GM23338 (cell line): ENCODE data around the gene SUCLG2. TPM values are rescaled to one million over a fixed set of nuclear protein-coding genes. Genes with fewer than 3 reads are reported as not detected.

ENCODE experiments used
- ATAC-seq: fragments of 200-7000 bp; cut with Tn5 transposase; 3 replicates; pipeline ENCODE4 v1.9.1; 2020
- DNase-seq: peaks from one replicate; pipeline ENCODE4 v3.0.0-alpha.2; 2015; ENCODE audit warnings: low spot score
- H2AFZ ChIP-seq: fragments of 200-600 bp; sonication (generic); 2 replicates; pipeline ENCODE4 v1.8.0; 2016; ENCODE audit warnings: antibody characterized with exemption, mild to moderate bottlenecking, moderate library complexity
- H3F3A ChIP-seq: fragments of 200-600 bp; sonication (generic); replicated peaks from 2 replicates; pipeline ENCODE4 v1.8.0; 2017; ENCODE audit warnings: antibody characterized with exemption, mixed run types, low read depth
- H3K27ac ChIP-seq: fragments of 200-600 bp; sonication (generic); 2 replicates; pipeline ENCODE4 v1.6.1; 2016; ENCODE audit warnings: low read depth
- H3K27me3 ChIP-seq: fragments of 200-600 bp; sonication (generic); 2 replicates; pipeline ENCODE4 v1.8.0; 2016; ENCODE audit warnings: mild to moderate bottlenecking, mixed run types, moderate library complexity; ENCODE audit not compliant: insufficient read depth
- H3K36me3 ChIP-seq: fragments of 200-600 bp; sonication (generic); 2 replicates; pipeline ENCODE4 v1.8.0; 2016; ENCODE audit warnings: mild to moderate bottlenecking; ENCODE audit not compliant: insufficient read depth
- H3K4me1 ChIP-seq: fragments of 200-600 bp; sonication (generic); 2 replicates; pipeline ENCODE4 v1.8.0; 2016; ENCODE audit warnings: mild to moderate bottlenecking, moderate library complexity; ENCODE audit not compliant: insufficient read depth
- H3K4me2 ChIP-seq: fragments of 200-600 bp; sonication (generic); 2 replicates; pipeline ENCODE4 v1.7.1; 2017; ENCODE audit warnings: mixed run types
- H3K4me3 ChIP-seq: fragments of 200-600 bp; sonication (generic); 2 replicates; pipeline ENCODE4 v1.6.1; 2016; ENCODE audit warnings: mixed run types
- H3K79me2 ChIP-seq: fragments of 200-600 bp; sonication (generic); replicated peaks from 2 replicates; pipeline ENCODE4 v1.8.0; 2017; ENCODE audit warnings: mild to moderate bottlenecking; ENCODE audit not compliant: insufficient read depth
- H3K9me2 ChIP-seq: fragments of 200-600 bp; sonication (generic); 2 replicates; pipeline ENCODE4 v1.8.0; 2017; ENCODE audit not compliant: insufficient read depth
- H4K20me1 ChIP-seq: fragments of 200-600 bp; sonication (generic); replicated peaks from 2 replicates; pipeline ENCODE4 v1.8.0; 2017; ENCODE audit warnings: mild to moderate bottlenecking; ENCODE audit not compliant: insufficient read depth
- H3K27ac Mint-ChIP-seq: 2 replicates; pipeline ENCODE4 v1.8.0; 2020; ENCODE audit warnings: inconsistent platforms, mild to moderate bottlenecking, moderate library complexity, mixed read lengths
- H3K27me3 Mint-ChIP-seq: 3 replicates; pipeline ENCODE4 v1.8.0; 2022; ENCODE audit warnings: low read depth, mild to moderate bottlenecking, moderate library complexity, mixed read lengths, inconsistent platforms; ENCODE audit not compliant: insufficient read depth, poor library complexity
- H3K36me3 Mint-ChIP-seq: 3 replicates; pipeline ENCODE4 v1.8.0; 2021; ENCODE audit warnings: low read depth, mild to moderate bottlenecking, inconsistent platforms, moderate library complexity, mixed read lengths
- H3K4me1 Mint-ChIP-seq: 3 replicates; pipeline ENCODE4 v1.8.0; 2020; ENCODE audit warnings: mild to moderate bottlenecking, inconsistent platforms, mixed read lengths
- H3K4me3 Mint-ChIP-seq: 3 replicates; pipeline ENCODE4 v1.8.0; 2021; ENCODE audit warnings: moderate library complexity, mild to moderate bottlenecking, inconsistent platforms, mixed read lengths
- H3K9me3 Mint-ChIP-seq: 3 replicates; pipeline ENCODE4 v1.8.0; 2020; ENCODE audit warnings: moderate library complexity, mild to moderate bottlenecking, inconsistent platforms, mixed read lengths
- CTCF ChIP-seq, 2 experiments: fragments of 200-600 bp in 1 of 2; sonication (generic) in 1 of 2; conservative IDR thresholded peaks; 2 replicates each; pipeline versions ENCODE4 v1.5.1 to v1.6.1; 2016 to 2017; ENCODE audit warnings: antibody characterized with exemption in 2 of 2, low read depth in 2 of 2, mild to moderate bottlenecking in 2 of 2, moderate library complexity in 1 of 2
- EZH2phosphoT487 ChIP-seq: fragments of 200-600 bp; sonication (generic); IDR thresholded peaks from one replicate; pipeline ENCODE4 v1.8.1; 2018; ENCODE audit warnings: antibody characterized with exemption; ENCODE audit not compliant: unreplicated experiment
- POLR2AphosphoS5 ChIP-seq: IDR thresholded peaks from 2 replicates; pipeline ENCODE4 v1.6.1; 2016; ENCODE audit warnings: antibody characterized with exemption, low read depth
- STAT1 ChIP-seq: IDR thresholded peaks from one replicate; pipeline ENCODE4 v1.6.1; 2016; ENCODE audit warnings: antibody characterized with exemption; ENCODE audit not compliant: unreplicated experiment
- ZNF331 ChIP-seq: fragments of 250-450 bp; sonication (Bioruptor Pico); IDR thresholded peaks from 2 replicates; pipeline ENCODE4 v1.5.0; 2020; ENCODE audit warnings: low read depth, mild to moderate bottlenecking, moderate library complexity
- ZNF462 ChIP-seq: fragments of 250-450 bp; sonication (Bioruptor Pico); IDR thresholded peaks from 2 replicates; pipeline ENCODE4 v1.5.0; 2020; ENCODE audit warnings: mild to moderate bottlenecking, moderate library complexity
- polyA plus RNA-seq: library from polyadenylated mRNA; unstranded; fragments of >200 nt; fragmentation: Nextera tagmentation; extraction: Ambion mirVana; gene quantifications from 2 replicates; pipeline ENCODE4 v1.2.1, GENCODE V29; 2016
- total RNA-seq: library from RNA; depleted of rRNA; stranded (reverse); fragments of >200 nt; shearing (Covaris generic); gene quantifications from 2 replicates; pipeline ENCODE4 v1.2.3, GENCODE V29; 2014
- TF ChIP-seq, protein P1 (sequence below): IDR thresholded peaks from one replicate; pipeline ENCODE4 v1.6.1; 2018; ENCODE audit warnings: antibody characterized with exemption; ENCODE audit not compliant: unreplicated experiment

The SUCLG2 gene
- total and polyA plus RNA-seq, 2 experiments from 2014 or later = 29.3 to 39.0 TPM

- H3K27ac Mint-ChIP-seq = no peak overlapping the region
- TF ChIP-seq STAT1 (no peak), CTCF (conservative IDR thresholded peaks at IDR 0.05; ENCODE audit: low read depth in 2 of 2) (no peak), EZH2phosphoT487 (no peak)
- TF ChIP-seq, protein P1, sequence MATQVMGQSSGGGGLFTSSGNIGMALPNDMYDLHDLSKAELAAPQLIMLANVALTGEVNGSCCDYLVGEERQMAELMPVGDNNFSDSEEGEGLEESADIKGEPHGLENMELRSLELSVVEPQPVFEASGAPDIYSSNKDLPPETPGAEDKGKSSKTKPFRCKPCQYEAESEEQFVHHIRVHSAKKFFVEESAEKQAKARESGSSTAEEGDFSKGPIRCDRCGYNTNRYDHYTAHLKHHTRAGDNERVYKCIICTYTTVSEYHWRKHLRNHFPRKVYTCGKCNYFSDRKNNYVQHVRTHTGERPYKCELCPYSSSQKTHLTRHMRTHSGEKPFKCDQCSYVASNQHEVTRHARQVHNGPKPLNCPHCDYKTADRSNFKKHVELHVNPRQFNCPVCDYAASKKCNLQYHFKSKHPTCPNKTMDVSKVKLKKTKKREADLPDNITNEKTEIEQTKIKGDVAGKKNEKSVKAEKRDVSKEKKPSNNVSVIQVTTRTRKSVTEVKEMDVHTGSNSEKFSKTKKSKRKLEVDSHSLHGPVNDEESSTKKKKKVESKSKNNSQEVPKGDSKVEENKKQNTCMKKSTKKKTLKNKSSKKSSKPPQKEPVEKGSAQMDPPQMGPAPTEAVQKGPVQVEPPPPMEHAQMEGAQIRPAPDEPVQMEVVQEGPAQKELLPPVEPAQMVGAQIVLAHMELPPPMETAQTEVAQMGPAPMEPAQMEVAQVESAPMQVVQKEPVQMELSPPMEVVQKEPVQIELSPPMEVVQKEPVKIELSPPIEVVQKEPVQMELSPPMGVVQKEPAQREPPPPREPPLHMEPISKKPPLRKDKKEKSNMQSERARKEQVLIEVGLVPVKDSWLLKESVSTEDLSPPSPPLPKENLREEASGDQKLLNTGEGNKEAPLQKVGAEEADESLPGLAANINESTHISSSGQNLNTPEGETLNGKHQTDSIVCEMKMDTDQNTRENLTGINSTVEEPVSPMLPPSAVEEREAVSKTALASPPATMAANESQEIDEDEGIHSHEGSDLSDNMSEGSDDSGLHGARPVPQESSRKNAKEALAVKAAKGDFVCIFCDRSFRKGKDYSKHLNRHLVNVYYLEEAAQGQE = no peak
These were observed 291.7 kb downstream of the SUCLG2 start for GRCh38 chr3:67362686-67363085.

GRCh38 chr3:67361770-67362169 is 292.6 kb downstream of the SUCLG2 start:
- H2AFZ ChIP-seq = no peak overlapping the region
- DNase-seq (no peak), ATAC-seq (no peak)
- Mint-ChIP-seq H3K36me3 (no peaks in the 10 kb centered on the region), H3K4me3 (no peak overlapping the region), H3K27ac (no peak overlapping the region), H3K4me1 (peaks cover 14% of the 10 kb centered on the region; the same call in 2 of the 3 replicates), H3K27me3 (peaks cover 2% of the 10 kb centered on the region), H3K9me3 (no peaks in the 10 kb centered on the region)
- H3K27ac ChIP-seq = no peak overlapping the region
- no peaks in the 10 kb centered on the region; the same call in 1 of the 2 replicates for H3K9me2 ChIP-seq
- H3K36me3 ChIP-seq = no peaks in the 10 kb centered on the region
- H3K79me2 ChIP-seq = no peaks in the 10 kb centered on the region
- no peaks in the 10 kb centered on the region for H4K20me1 ChIP-seq
- H3F3A ChIP-seq = no peaks in the 10 kb centered on the region
- H3K4me3 ChIP-seq = no peak overlapping the region
- H3K4me2 ChIP-seq = no peak overlapping the region
- no peaks in the 10 kb centered on the region for H3K4me1 ChIP-seq
- no peaks in the 10 kb centered on the region for H3K27me3 ChIP-seq
- TF ChIP-seq STAT1 = no peak
- no peak for TF ChIP-seq ZNF462 (CRISPR knock-in tag)
- no peak for TF ChIP-seq POLR2AphosphoS5
- TF ChIP-seq ZNF331 (CRISPR knock-in tag) = no peak

More at GRCh38 chr3:67362686-67363085, 291.7 kb downstream of the SUCLG2 start:
- peaks cover 2% of the 10 kb centered on the region for H3K27me3 Mint-ChIP-seq
- H3K4me3 Mint-ChIP-seq = no peak overlapping the region
- DNase-seq (no peak), ATAC-seq (no peak; the same call in 2 of the 3 replicates)
- Histone ChIP-seq H3K4me1 (no peaks in the 10 kb centered on the region), H3K79me2 (no peaks in the 10 kb centered on the region), H3K4me3 (no peak overlapping the region), H3K36me3 (no peaks in the 10 kb centered on the region), H3K4me2 (no peak overlapping the region), H2AFZ (no peak overlapping the region), H3K9me2 (no peaks in the 10 kb centered on the region; the same call in 1 of the 2 replicates), H4K20me1 (no peaks in the 10 kb centered on the region), H3K27ac (no peak overlapping the region), H3K27me3 (no peaks in the 10 kb centered on the region), H3F3A (no peaks in the 10 kb centered on the region)
- no peaks in the 10 kb centered on the region; the same call in 2 of the 3 replicates for H3K36me3 Mint-ChIP-seq
- H3K9me3 Mint-ChIP-seq = no peaks in the 10 kb centered on the region
- peaks cover 12% of the 10 kb centered on the region; the same call in 2 of the 3 replicates for H3K4me1 Mint-ChIP-seq
